ENCODE measurements around the gene TMEM51.
"Not testable (repeated sequence)": the region's sequence is repeated elsewhere in the genome, so short reads cannot be mapped to it uniquely, and the experiment has no call there.

Gene TMEM51

GRCh38 chr1:15168479-15168878 lies 14.9 kb downstream of the TMEM51 start:
- no peak for DNase-seq (ENCODE audit: low read depth)
- TF ChIP-seq CTCF (IDR thresholded peaks at IDR 0.05; ENCODE audit: low read depth, low read length, missing control alignments), result no peak

GRCh38 chr1:15170071-15170470 lies 16.5 kb downstream of the TMEM51 start:
- H3K4me3 ChIP-seq (ENCODE audit: low read depth, low read length), result no peak overlapping the region
- DNase-seq (ENCODE audit: low read depth), result no peak
- no peak for TF ChIP-seq CTCF (IDR thresholded peaks at IDR 0.05; ENCODE audit: low read depth, low read length, missing control alignments)

More at GRCh38 chr1:15168479-15168878, 14.9 kb downstream of the TMEM51 start:
- no peak overlapping the region for H3K4me3 ChIP-seq (ENCODE audit: low read depth, low read length)

GRCh38 chr1:15171271-15171908 lies 17.8 kb downstream of the TMEM51 start:
- no peak for DNase-seq (ENCODE audit: low read depth)
- TF ChIP-seq CTCF (IDR thresholded peaks at IDR 0.05; ENCODE audit: low read depth, low read length, missing control alignments), result no peak

GRCh38 chr1:15172405-15173259 lies 19.1 kb downstream of the TMEM51 start:
- no peak overlapping the region for H3K4me3 ChIP-seq (ENCODE audit: low read depth, low read length)
- TF ChIP-seq CTCF (IDR thresholded peaks at IDR 0.05; ENCODE audit: low read depth, low read length, missing control alignments), result no peak
- DNase-seq (ENCODE audit: low read depth), result no peak

More at GRCh38 chr1:15171271-15171908, 17.8 kb downstream of the TMEM51 start:
- H3K4me3 ChIP-seq (ENCODE audit: low read depth, low read length), result no peak overlapping the region

GRCh38 chr1:15173863-15174614 lies 20.5 kb downstream of the TMEM51 start:
- no peak overlapping the region for H3K4me3 ChIP-seq (ENCODE audit: low read depth, low read length)
- no peak for TF ChIP-seq CTCF (IDR thresholded peaks at IDR 0.05; ENCODE audit: low read depth, low read length, missing control alignments)
- no peak for DNase-seq (ENCODE audit: low read depth)

GRCh38 chr1:15174615-15174983 lies 21.1 kb downstream of the TMEM51 start:
- no peak overlapping the region for H3K4me3 ChIP-seq (ENCODE audit: low read depth, low read length)
- no peak for TF ChIP-seq CTCF (IDR thresholded peaks at IDR 0.05; ENCODE audit: low read depth, low read length, missing control alignments)
- DNase-seq (ENCODE audit: low read depth), result no peak

- not testable (repeated sequence) for H3K4me3 ChIP-seq (ENCODE audit: low read depth, low read length); DNase-seq (ENCODE audit: low read depth)
Observed at GRCh38 chr1:15175324-15176094, 22.0 kb downstream of the TMEM51 start.

All from GM12864 (cell line).